LNCaP clone FGC (cell line): ENCODE results near the gene GAS2.

ENCODE experiments used
- DNase-seq: peaks from one replicate; pipeline ENCODE4 v3.0.0-alpha.2; 2011; ENCODE audit warnings: low read depth
- H3K4me3 ChIP-seq: 2 replicates; pipeline ENCODE4 v1.5.1; 2011; ENCODE audit warnings: mild to moderate bottlenecking, low read depth, low read length, control low read depth
- TF ChIP-seq, protein P1 (sequence below): IDR thresholded peaks from 2 replicates; pipeline ENCODE4 v1.5.1; 2012; ENCODE audit warnings: mild to moderate bottlenecking; ENCODE audit not compliant: control insufficient read depth, insufficient read depth; ENCODE audit errors: extremely low read depth

Gene GAS2

DNA sequence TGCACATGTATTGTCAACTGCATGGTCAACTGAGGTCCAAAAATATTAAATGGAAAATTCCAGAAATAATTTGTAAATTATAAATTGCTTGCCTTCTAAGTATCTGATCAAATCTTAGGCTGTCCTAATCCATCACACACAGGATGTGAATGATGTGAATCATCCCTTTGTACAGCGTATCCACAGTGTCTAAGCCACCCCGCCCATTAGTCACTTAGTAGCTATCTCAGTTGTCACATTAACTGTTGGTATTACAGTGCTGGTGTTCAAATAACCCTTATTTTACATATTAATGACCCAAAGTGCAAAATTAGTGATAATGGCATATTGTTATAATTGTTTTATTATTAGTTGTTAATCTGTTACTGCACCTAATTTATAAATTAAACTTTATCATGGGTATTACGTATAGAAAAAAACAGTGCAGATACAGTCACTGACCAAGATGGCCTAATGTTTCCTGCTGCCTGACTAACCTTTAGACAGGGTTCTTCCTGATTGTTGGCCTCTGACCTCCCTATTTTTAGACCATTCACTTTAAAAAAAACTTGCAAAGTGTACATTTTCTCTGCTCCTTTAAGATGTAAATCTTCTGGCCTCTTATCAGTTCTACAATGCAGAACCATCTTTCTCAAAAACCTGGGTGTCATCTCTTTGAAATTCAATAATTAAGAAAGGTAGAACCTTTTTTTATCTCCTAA is 166.1 kb downstream of the GAS2 start:
- H3K4me3 ChIP-seq, result no peak overlapping the region
- TF ChIP-seq, protein P1, sequence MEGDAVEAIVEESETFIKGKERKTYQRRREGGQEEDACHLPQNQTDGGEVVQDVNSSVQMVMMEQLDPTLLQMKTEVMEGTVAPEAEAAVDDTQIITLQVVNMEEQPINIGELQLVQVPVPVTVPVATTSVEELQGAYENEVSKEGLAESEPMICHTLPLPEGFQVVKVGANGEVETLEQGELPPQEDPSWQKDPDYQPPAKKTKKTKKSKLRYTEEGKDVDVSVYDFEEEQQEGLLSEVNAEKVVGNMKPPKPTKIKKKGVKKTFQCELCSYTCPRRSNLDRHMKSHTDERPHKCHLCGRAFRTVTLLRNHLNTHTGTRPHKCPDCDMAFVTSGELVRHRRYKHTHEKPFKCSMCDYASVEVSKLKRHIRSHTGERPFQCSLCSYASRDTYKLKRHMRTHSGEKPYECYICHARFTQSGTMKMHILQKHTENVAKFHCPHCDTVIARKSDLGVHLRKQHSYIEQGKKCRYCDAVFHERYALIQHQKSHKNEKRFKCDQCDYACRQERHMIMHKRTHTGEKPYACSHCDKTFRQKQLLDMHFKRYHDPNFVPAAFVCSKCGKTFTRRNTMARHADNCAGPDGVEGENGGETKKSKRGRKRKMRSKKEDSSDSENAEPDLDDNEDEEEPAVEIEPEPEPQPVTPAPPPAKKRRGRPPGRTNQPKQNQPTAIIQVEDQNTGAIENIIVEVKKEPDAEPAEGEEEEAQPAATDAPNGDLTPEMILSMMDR, result no peak
- DNase-seq, result no peak

DNA sequence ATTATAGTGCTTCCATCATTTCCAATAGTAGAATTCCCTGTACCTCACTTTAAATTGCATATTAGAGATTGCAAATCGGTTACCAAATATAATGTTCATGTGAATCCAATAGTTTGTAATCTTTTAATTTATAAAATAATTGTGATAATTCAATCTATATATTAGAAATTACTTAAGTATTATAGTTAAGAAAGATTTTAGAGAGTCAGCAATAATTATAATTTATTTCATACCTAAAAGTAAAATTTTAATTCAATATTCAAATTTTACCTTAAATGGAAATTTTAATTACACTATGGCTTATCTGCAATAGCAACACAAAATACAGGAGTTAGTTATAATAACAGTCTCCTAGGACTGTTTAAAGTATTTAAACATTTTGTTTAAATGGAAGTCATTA is 180.3 kb downstream of the GAS2 start:
- TF ChIP-seq, protein P1, result no peak
- no peak overlapping the region for H3K4me3 ChIP-seq
- DNase-seq, result no peak

DNA sequence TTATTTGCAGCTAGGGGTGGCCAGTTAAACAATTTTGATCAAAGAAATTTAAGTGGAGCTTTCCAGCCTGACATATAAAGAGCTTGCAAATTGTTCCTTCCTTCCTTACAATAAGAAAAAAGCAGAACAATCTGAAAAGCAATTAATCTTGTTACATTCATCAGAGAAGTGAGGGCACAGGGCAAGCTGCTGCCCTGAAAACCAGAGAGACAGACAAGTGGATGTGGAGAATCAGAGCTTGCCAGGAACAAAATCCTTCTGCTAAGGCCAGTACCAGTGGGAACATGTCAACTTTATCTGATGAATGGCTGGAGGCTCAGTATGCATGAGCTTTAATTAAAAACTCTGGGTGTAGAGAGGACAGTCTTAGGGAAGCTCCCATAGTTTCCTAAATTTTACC is 185.1 kb downstream of the GAS2 start:
- H3K4me3 ChIP-seq, result no peak overlapping the region
- TF ChIP-seq, protein P1, result no peak

DNA sequence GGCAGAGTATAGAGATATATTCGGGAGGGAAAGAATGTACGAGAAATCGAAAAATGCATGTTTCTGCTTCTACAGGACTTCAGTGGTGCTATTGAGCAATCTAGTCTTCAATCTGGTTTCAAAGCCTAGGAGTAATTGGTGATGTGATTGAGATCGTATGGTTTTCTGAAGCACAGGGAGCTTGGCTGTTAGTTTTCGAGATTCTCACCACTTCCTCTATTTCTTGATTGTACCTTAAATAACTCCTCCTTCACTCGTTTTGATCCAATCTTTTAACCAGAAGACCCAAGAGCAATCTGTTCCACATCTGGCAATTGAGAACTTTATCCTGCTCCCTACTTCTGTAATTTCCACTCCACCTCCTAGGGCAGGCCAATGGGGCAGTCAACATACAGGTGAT is 193.3 kb downstream of the GAS2 start:
- no peak for DNase-seq
- TF ChIP-seq, protein P1, result no peak
- H3K4me3 ChIP-seq, result no peak overlapping the region

More for the DNA sequence above, 185.1 kb downstream of the GAS2 start:
- DNase-seq, result no peak

DNA sequence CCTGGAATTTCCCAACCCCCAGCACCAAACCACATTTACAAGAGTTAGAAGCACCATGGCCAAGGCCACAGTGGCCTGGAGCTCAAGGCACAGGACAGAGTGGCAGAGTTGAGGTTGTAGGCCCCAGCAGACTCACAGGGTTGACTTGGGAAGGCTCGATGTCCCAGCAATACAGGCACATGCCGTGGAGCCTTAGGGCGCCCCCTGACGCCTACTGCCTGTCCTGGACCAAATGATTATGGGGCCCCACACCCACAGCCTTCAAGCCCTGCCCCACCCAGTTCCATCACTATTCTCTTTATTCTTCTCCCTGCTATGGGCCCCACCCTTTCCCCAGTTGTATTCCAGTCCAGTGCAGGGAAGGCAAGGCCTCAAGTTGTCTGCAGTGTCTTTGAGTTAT is 193.8 kb downstream of the GAS2 start, which contains the start of gene CCDC179:
TSS of gene CCDC179 (minus strand) at position 234 of the 400 bp plus-strand sequence. CDS start at position 181, 53 bp downstream.
- TF ChIP-seq, protein P1, result no peak

More for the DNA sequence above, 193.8 kb downstream of the GAS2 start, which contains the start of gene CCDC179:
- no peak for DNase-seq
- no peak within 1 kb of the TSS for H3K4me3 ChIP-seq
